Transverse colon (tissue), 4 donors: Measurements from ENCODE around the gene PROX1.

Experiments used
- EP300 ChIP-seq: sonication (generic); formaldehyde crosslinking; IDR thresholded peaks from one replicate; pipeline ENCODE4 v1.6.1; 2017; ENCODE audit warnings: antibody characterized with exemption, low read depth
- POLR2A ChIP-seq: fragments of 450-650 bp; IDR thresholded peaks from one replicate; pipeline ENCODE4 v1.6.1; 2016; ENCODE audit warnings: antibody characterized with exemption, mild to moderate bottlenecking, moderate library complexity
- POLR2AphosphoS5 ChIP-seq, 3 donors: sonication (generic); formaldehyde crosslinking; IDR thresholded peaks; one replicate each; pipeline ENCODE4 v1.6.1; 2016; ENCODE audit warnings: antibody characterized with exemption in 3 of 3
- TF ChIP-seq, protein P1 (sequence below), 5 experiments: fragments of 200-600 bp in 3 of 5; fragments of 450-650 bp in 2 of 5; sonication (generic) in 3 of 5; IDR thresholded peaks; 1 replicate in 2 of 5; 2 replicates in 3 of 5; pipeline ENCODE4 v1.5.1; 2016 to 2017; ENCODE audit warnings: antibody characterized with exemption in 5 of 5, inconsistent platforms in 3 of 5, mild to moderate bottlenecking in 2 of 5, moderate library complexity in 1 of 5

DNA sequence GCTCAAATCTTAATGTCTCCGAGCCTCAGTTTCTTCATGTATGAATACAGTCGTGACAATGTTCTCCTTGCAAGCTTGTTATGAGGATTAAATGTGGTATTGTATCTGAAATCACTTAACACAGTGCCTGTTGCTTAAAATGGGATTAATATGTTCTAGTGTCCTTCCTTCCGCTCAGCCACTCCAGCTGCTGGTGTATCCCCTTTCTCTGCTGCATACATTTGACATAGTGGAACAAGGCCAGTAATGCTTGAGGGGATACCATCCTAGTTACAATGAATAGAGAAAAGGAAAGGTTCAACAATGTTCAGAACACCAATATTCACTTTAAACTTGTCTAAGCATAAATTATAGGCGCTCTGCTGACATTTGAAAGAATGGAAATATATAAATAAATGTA, 64.0 kb downstream of the PROX1 start:
- TF ChIP-seq, protein P1, sequence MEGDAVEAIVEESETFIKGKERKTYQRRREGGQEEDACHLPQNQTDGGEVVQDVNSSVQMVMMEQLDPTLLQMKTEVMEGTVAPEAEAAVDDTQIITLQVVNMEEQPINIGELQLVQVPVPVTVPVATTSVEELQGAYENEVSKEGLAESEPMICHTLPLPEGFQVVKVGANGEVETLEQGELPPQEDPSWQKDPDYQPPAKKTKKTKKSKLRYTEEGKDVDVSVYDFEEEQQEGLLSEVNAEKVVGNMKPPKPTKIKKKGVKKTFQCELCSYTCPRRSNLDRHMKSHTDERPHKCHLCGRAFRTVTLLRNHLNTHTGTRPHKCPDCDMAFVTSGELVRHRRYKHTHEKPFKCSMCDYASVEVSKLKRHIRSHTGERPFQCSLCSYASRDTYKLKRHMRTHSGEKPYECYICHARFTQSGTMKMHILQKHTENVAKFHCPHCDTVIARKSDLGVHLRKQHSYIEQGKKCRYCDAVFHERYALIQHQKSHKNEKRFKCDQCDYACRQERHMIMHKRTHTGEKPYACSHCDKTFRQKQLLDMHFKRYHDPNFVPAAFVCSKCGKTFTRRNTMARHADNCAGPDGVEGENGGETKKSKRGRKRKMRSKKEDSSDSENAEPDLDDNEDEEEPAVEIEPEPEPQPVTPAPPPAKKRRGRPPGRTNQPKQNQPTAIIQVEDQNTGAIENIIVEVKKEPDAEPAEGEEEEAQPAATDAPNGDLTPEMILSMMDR (IDR thresholded peaks at IDR 0.05) = no peak
- TF ChIP-seq EP300 (no peak), POLR2AphosphoS5 (IDR thresholded peaks at IDR 0.05) (no peak), POLR2A (no peak)
